Mucosa of gallbladder (tissue), 1 donor: ENCODE measurements around the gene BHLHE40. TPM values are rescaled to one million over a fixed set of nuclear protein-coding genes. Genes with fewer than 3 reads are reported as not detected.

Experiments
- DNase-seq: peaks from one replicate; pipeline ENCODE4 v3.0.0-alpha.2; 2020; ENCODE audit warnings: low spot score
- total RNA-seq: library from RNA; stranded (reverse); gene quantifications from one replicate; pipeline ENCODE4 v1.2.1, GENCODE V29; 2021
- donor health status: DM: no; HTN: no; CAD: no.

BHLHE40 gene
- total RNA-seq: 56.5 TPM

- DNase-seq: no peak
Observed at GRCh38 chr3:4979428-4980228, at the start of gene BHLHE40. TSS of gene BHLHE40 (plus strand) at chr3:4979437. CDS start at chr3:4979719, 282 bp downstream.

- DNase-seq: no peak
Observed at GRCh38 chr3:4930501-4930900, 48.7 kb upstream of the BHLHE40 start.

GRCh38 chr3:4934050-4934449 is 45.2 kb upstream of the BHLHE40 start:
- no peak for DNase-seq

GRCh38 chr3:4935347-4935746 is 43.9 kb upstream of the BHLHE40 start:
- DNase-seq: no peak

- no peak for DNase-seq
Observed at GRCh38 chr3:4936982-4937614, 42.1 kb upstream of the BHLHE40 start.

- no peak for DNase-seq
Observed at GRCh38 chr3:4938281-4938982, 40.8 kb upstream of the BHLHE40 start.

- no peak for DNase-seq
Observed at GRCh38 chr3:4939276-4939675, 40.0 kb upstream of the BHLHE40 start.

- DNase-seq: no peak
Observed at GRCh38 chr3:4940985-4941384, 38.3 kb upstream of the BHLHE40 start.

- DNase-seq: no peak
Observed at GRCh38 chr3:4943549-4943948, 35.7 kb upstream of the BHLHE40 start.

GRCh38 chr3:4945324-4945723 is 33.9 kb upstream of the BHLHE40 start:
- no peak for DNase-seq

GRCh38 chr3:4947028-4947427 is 32.2 kb upstream of the BHLHE40 start:
- DNase-seq: no peak

GRCh38 chr3:4948395-4948794 is 30.8 kb upstream of the BHLHE40 start:
- no peak for DNase-seq

GRCh38 chr3:4949004-4949403 is 30.2 kb upstream of the BHLHE40 start:
- DNase-seq: no peak

GRCh38 chr3:4949659-4950058 is 29.6 kb upstream of the BHLHE40 start:
- no peak for DNase-seq

GRCh38 chr3:4950351-4950784 is 28.9 kb upstream of the BHLHE40 start:
- DNase-seq: no peak

GRCh38 chr3:4950948-4951347 is 28.3 kb upstream of the BHLHE40 start:
- DNase-seq: peak; percentile 11

GRCh38 chr3:4953119-4953518 is 26.1 kb upstream of the BHLHE40 start:
- DNase-seq: no peak

GRCh38 chr3:4954256-4955000 is 24.8 kb upstream of the BHLHE40 start:
- no peak for DNase-seq

- DNase-seq: no peak
Observed at GRCh38 chr3:4956099-4956498, 23.1 kb upstream of the BHLHE40 start.

- no peak for DNase-seq
Observed at GRCh38 chr3:4956738-4957137, 22.5 kb upstream of the BHLHE40 start.

- DNase-seq: no peak
Observed at GRCh38 chr3:4957978-4958377, 21.3 kb upstream of the BHLHE40 start.

GRCh38 chr3:4959180-4959579 is 20.1 kb upstream of the BHLHE40 start:
- DNase-seq: no peak
